DOHH2 (cell line): ENCODE measurements around the gene LRG1.

ENCODE experiments used
- H3F3A ChIP-seq: fragments of 200-600 bp; sonication (generic), shearing (Covaris generic); 2 replicates; pipeline ENCODE4 v1.6.0; 2016; ENCODE audit warnings: antibody characterized with exemption, mild to moderate bottlenecking; ENCODE audit not compliant: control insufficient read depth, insufficient read depth
- H3K27ac ChIP-seq: fragments of 200-600 bp; sonication (generic); 2 replicates; pipeline ENCODE4 v1.5.1; 2014; ENCODE audit warnings: low read depth, mild to moderate bottlenecking, low read length, moderate library complexity
- H3K27me3 ChIP-seq: fragments of 200-600 bp; sonication (generic); 2 replicates; pipeline ENCODE4 v1.6.1; 2014; ENCODE audit warnings: mild to moderate bottlenecking, low read length, mixed read lengths; ENCODE audit not compliant: control insufficient read depth
- H3K36me3 ChIP-seq: fragments of 200-600 bp; sonication (generic); 2 replicates; pipeline ENCODE4 v1.6.1; 2014; ENCODE audit warnings: mild to moderate bottlenecking, low read length, moderate library complexity, mixed read lengths; ENCODE audit not compliant: control insufficient read depth
- H3K4me1 ChIP-seq: fragments of 200-600 bp; sonication (generic); 2 replicates; pipeline ENCODE4 v1.6.1; 2014; ENCODE audit warnings: mild to moderate bottlenecking, low read length, mixed read lengths; ENCODE audit not compliant: control insufficient read depth
- H3K4me2 ChIP-seq: fragments of 200-600 bp; sonication (generic); 2 replicates; pipeline ENCODE4 v1.6.0; 2014; ENCODE audit warnings: mild to moderate bottlenecking, low read length, moderate library complexity
- H3K4me3 ChIP-seq: fragments of 200-600 bp; sonication (generic); 2 replicates; pipeline ENCODE4 v1.5.1; 2014; ENCODE audit warnings: mild to moderate bottlenecking, low read length, mixed read lengths
- H3K79me2 ChIP-seq: fragments of 200-600 bp; sonication (generic); 2 replicates; pipeline ENCODE4 v1.6.1; 2014; ENCODE audit warnings: mild to moderate bottlenecking, low read length, mixed read lengths; ENCODE audit not compliant: control insufficient read depth
- H3K9me2 ChIP-seq: fragments of 200-600 bp; sonication (generic); replicated peaks from 2 replicates; pipeline ENCODE4 v1.6.1; 2014; ENCODE audit warnings: mild to moderate bottlenecking, low read length, mixed read lengths; ENCODE audit not compliant: control insufficient read depth
- H3K9me3 ChIP-seq: fragments of 200-600 bp; sonication (generic); 2 replicates; pipeline ENCODE4 v1.6.1; 2014; ENCODE audit warnings: antibody characterized with exemption, low read length, mixed read lengths; ENCODE audit not compliant: control insufficient read depth, insufficient read depth
- H4K20me1 ChIP-seq: fragments of 200-600 bp; sonication (generic); 2 replicates; pipeline ENCODE4 v1.6.0; 2014; ENCODE audit warnings: low read depth, mild to moderate bottlenecking, antibody characterized with exemption, low read length, moderate library complexity; ENCODE audit not compliant: control insufficient read depth, insufficient read depth
- CTCF ChIP-seq: fragments of 200-600 bp; sonication (generic); IDR thresholded peaks from one replicate; pipeline ENCODE4 v1.5.1; 2014; ENCODE audit warnings: antibody characterized with exemption, mild to moderate bottlenecking, low read depth, low read length; ENCODE audit not compliant: poor library complexity, severe bottlenecking
- EZH2phosphoT487 ChIP-seq: fragments of 200-600 bp; sonication (generic); IDR thresholded peaks from 2 replicates; pipeline ENCODE4 v1.6.1; 2017; ENCODE audit warnings: borderline replicate concordance, mild to moderate bottlenecking, antibody characterized with exemption, low read length, moderate library complexity, mixed read lengths

Gene LRG1

GRCh38 chr19:4550479-4551050, 10.7 kb upstream of the LRG1 start:
- Histone ChIP-seq H3K4me3 (no peak overlapping the region), H3K27me3 (no peaks in the 10 kb centered on the region), H3K9me2 (no peaks in the 10 kb centered on the region), H3K36me3 (no peaks in the 10 kb centered on the region), H4K20me1 (no peaks in the 10 kb centered on the region), H3K4me1 (no peaks in the 10 kb centered on the region), H3K27ac (no peak overlapping the region), H3F3A (no peaks in the 10 kb centered on the region), H3K4me2 (no peak overlapping the region), H3K79me2 (no peaks in the 10 kb centered on the region), H3K9me3 (no peaks in the 10 kb centered on the region)
- no peak for TF ChIP-seq CTCF
- no peak for TF ChIP-seq EZH2phosphoT487

DNA sequence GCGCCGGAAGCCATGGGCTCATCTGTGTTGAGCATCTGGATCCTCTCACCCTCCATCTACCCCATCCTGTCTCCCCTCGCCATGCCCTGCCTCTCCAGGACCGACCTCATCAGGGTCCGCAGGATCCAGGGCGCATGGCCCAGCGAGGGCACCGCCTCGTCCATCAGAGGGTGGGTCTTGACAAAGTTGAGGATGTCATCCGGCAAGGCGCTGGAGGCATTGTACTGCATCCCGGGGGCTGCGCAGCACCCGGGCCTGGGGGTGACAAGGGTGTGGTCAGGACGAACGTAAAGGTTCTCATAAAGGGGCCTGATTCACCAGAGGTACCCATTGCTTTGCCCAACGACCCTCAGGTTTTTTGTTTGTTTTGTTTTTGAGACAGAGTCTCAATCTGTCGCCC, 10.2 kb upstream of the LRG1 start:
- H3K79me2 ChIP-seq, result no peaks in the 10 kb centered on the region
- H4K20me1 ChIP-seq, result no peaks in the 10 kb centered on the region
- TF ChIP-seq EZH2phosphoT487 (no peak), CTCF (no peak)
- no peaks in the 10 kb centered on the region for H3K4me1 ChIP-seq
- no peaks in the 10 kb centered on the region for H3K9me2 ChIP-seq
- no peak overlapping the region for H3K4me3 ChIP-seq
- H3F3A ChIP-seq, result no peaks in the 10 kb centered on the region
- no peaks in the 10 kb centered on the region for H3K36me3 ChIP-seq
- H3K9me3 ChIP-seq, result no peaks in the 10 kb centered on the region
- no peak overlapping the region for H3K4me2 ChIP-seq
- no peaks in the 10 kb centered on the region for H3K27me3 ChIP-seq
- H3K27ac ChIP-seq, result no peak overlapping the region

GRCh38 chr19:4548238-4548584, 8.4 kb upstream of the LRG1 start:
- Histone ChIP-seq H3K27ac (no peak overlapping the region), H4K20me1 (no peaks in the 10 kb centered on the region), H3K4me3 (no peak overlapping the region), H3K27me3 (no peaks in the 10 kb centered on the region), H3K4me1 (no peaks in the 10 kb centered on the region), H3F3A (no peaks in the 10 kb centered on the region), H3K36me3 (no peaks in the 10 kb centered on the region), H3K9me3 (no peaks in the 10 kb centered on the region), H3K79me2 (no peaks in the 10 kb centered on the region), H3K9me2 (no peaks in the 10 kb centered on the region), H3K4me2 (no peak overlapping the region)
- TF ChIP-seq EZH2phosphoT487, result no peak
- TF ChIP-seq CTCF, result no peak
